H9 (cell line): ENCODE measurements around the gene TRIM52. TPM values are rescaled to one million over a fixed set of nuclear protein-coding genes. Genes with fewer than 3 reads are reported as not detected.

Experiments used
- DNase-seq: peaks from one replicate; pipeline ENCODE4 v3.0.0-alpha.2; 2017
- H2AFZ ChIP-seq: one replicate; pipeline ENCODE4 v1.6.1; 2013; ENCODE audit warnings: mild to moderate bottlenecking, low read length, control low read depth, moderate library complexity
- H2AK5ac ChIP-seq: 2 replicates; pipeline ENCODE4 v1.6.1; 2013; ENCODE audit warnings: low read length, control low read depth, mixed read lengths; ENCODE audit not compliant: insufficient read length
- H2BK120ac ChIP-seq: one replicate; pipeline ENCODE4 v1.6.1; 2013; ENCODE audit warnings: low read depth, mild to moderate bottlenecking, low read length, control low read depth, inconsistent platforms; ENCODE audit not compliant: poor library complexity, severe bottlenecking
- H2BK12ac ChIP-seq: 2 replicates; pipeline ENCODE4 v1.6.1; 2013; ENCODE audit warnings: low read length, control low read depth, mixed read lengths, low read depth; ENCODE audit not compliant: insufficient read length
- H2BK15ac ChIP-seq: 2 replicates; pipeline ENCODE4 v1.6.1; 2013; ENCODE audit warnings: low read depth, low read length, control low read depth
- H2BK20ac ChIP-seq: one replicate; pipeline ENCODE4 v1.6.1; 2013; ENCODE audit warnings: low read depth, mild to moderate bottlenecking, low read length, control low read depth, inconsistent platforms; ENCODE audit not compliant: poor library complexity, severe bottlenecking
- H2BK5ac ChIP-seq: 2 replicates; pipeline ENCODE4 v1.6.1; 2013; ENCODE audit warnings: low read length, control low read depth, mixed read lengths; ENCODE audit not compliant: insufficient read length
- H3K14ac ChIP-seq: 2 replicates; pipeline ENCODE4 v1.6.1; 2013; ENCODE audit warnings: low read length, control low read depth; ENCODE audit not compliant: insufficient read depth
- H3K18ac ChIP-seq: 2 replicates; pipeline ENCODE4 v1.6.1; 2013; ENCODE audit warnings: low read depth, mild to moderate bottlenecking, mixed read lengths, low read length, control low read depth; ENCODE audit not compliant: insufficient read length
- H3K23ac ChIP-seq: 2 replicates; pipeline ENCODE4 v1.6.1; 2013; ENCODE audit warnings: low read length, control low read depth, mixed read lengths, low read depth; ENCODE audit not compliant: insufficient read length
- H3K23me2 ChIP-seq: 2 replicates; pipeline ENCODE4 v1.6.1; 2013; ENCODE audit warnings: low read depth, mild to moderate bottlenecking, mixed read lengths, low read length, control low read depth; ENCODE audit not compliant: insufficient read length, poor library complexity, severe bottlenecking
- H3K27ac ChIP-seq: 2 replicates; pipeline ENCODE4 v1.5.1; 2013; ENCODE audit warnings: low read length, control low read depth, mixed read lengths, low read depth; ENCODE audit not compliant: insufficient read length
- H3K27me3 ChIP-seq: 2 replicates; pipeline ENCODE4 v1.6.1; 2013; ENCODE audit warnings: low read length, control low read depth, inconsistent platforms; ENCODE audit not compliant: insufficient read depth
- H3K4ac ChIP-seq: 2 replicates; pipeline ENCODE4 v1.6.1; 2013; ENCODE audit warnings: low read depth, mild to moderate bottlenecking, control low read depth, inconsistent platforms, low read length, moderate library complexity
- H3K4me1 ChIP-seq: 2 replicates; pipeline ENCODE4 v1.6.1; 2013; ENCODE audit warnings: low read length, control low read depth, inconsistent platforms; ENCODE audit not compliant: insufficient read depth
- H3K4me2 ChIP-seq: 2 replicates; pipeline ENCODE4 v1.6.1; 2013; ENCODE audit warnings: low read length, control low read depth, mixed read lengths; ENCODE audit not compliant: insufficient read length, insufficient read depth
- H3K56ac ChIP-seq: 2 replicates; pipeline ENCODE4 v1.6.1; 2013; ENCODE audit warnings: low read depth, mild to moderate bottlenecking, mixed read lengths, low read length, control low read depth; ENCODE audit not compliant: insufficient read length
- H3K79me1 ChIP-seq: 2 replicates; pipeline ENCODE4 v1.6.1; 2013; ENCODE audit warnings: low read depth, mild to moderate bottlenecking, moderate library complexity, low read length, control low read depth, inconsistent platforms; ENCODE audit not compliant: insufficient read depth, poor library complexity, severe bottlenecking
- H3K79me2 ChIP-seq: 2 replicates; pipeline ENCODE4 v1.6.1; 2013; ENCODE audit warnings: low read length, control low read depth, inconsistent platforms; ENCODE audit not compliant: insufficient read depth
- H3K9ac ChIP-seq: 2 replicates; pipeline ENCODE4 v1.6.1; 2013; ENCODE audit warnings: low read length, control low read depth, mixed read lengths; ENCODE audit not compliant: insufficient read length; ENCODE audit errors: extremely low read depth
- H3K9me3 ChIP-seq: one replicate; pipeline ENCODE4 v1.6.1; 2013; ENCODE audit warnings: low read depth, low read length, inconsistent platforms; ENCODE audit not compliant: control insufficient read depth
- H3T11ph ChIP-seq: one replicate; pipeline ENCODE4 v1.6.1; 2013; ENCODE audit warnings: mild to moderate bottlenecking, low read length, control low read depth, inconsistent platforms
- H4K20me1 ChIP-seq: one replicate; pipeline ENCODE4 v1.6.1; 2013; ENCODE audit not compliant: control insufficient read depth, insufficient read length, insufficient read depth
- H4K5ac ChIP-seq: 2 replicates; pipeline ENCODE4 v1.6.1; 2013; ENCODE audit warnings: low read depth, mild to moderate bottlenecking, mixed read lengths, low read length, control low read depth; ENCODE audit not compliant: insufficient read length
- H4K8ac ChIP-seq: replicated peaks from 2 replicates; pipeline ENCODE4 v1.6.1; 2013; ENCODE audit warnings: low read length, control low read depth, mixed read lengths, low read depth; ENCODE audit not compliant: insufficient read length
- H4K91ac ChIP-seq: 2 replicates; pipeline ENCODE4 v1.6.1; 2013; ENCODE audit warnings: low read depth, mild to moderate bottlenecking, moderate library complexity, mixed read lengths, low read length, control low read depth; ENCODE audit not compliant: insufficient read length
- H3K27ac Mint-ChIP-seq, 3 experiments: 2 replicates in 2 of 3; 3 replicates in 1 of 3; pipeline ENCODE4 v1.8.0; 2020 to 2021; ENCODE audit warnings: mixed read lengths in 3 of 3, mild to moderate bottlenecking in 1 of 3, moderate library complexity in 1 of 3
- H3K27me3 Mint-ChIP-seq: 2 replicates; pipeline ENCODE4 v1.8.0; 2021; ENCODE audit warnings: low read depth, mild to moderate bottlenecking, moderate library complexity, mixed read lengths
- H3K36me3 Mint-ChIP-seq, 3 experiments: 2 replicates in 2 of 3; 3 replicates in 1 of 3; pipeline ENCODE4 v1.8.0; 2020 to 2021; ENCODE audit warnings: low read depth in 3 of 3, mixed read lengths in 3 of 3; ENCODE audit not compliant: insufficient read depth in 1 of 3
- H3K4me1 Mint-ChIP-seq, 2 experiments: 2 replicates each; pipeline ENCODE4 v1.8.0; 2020; ENCODE audit warnings: mixed read lengths in 2 of 2
- H3K4me3 Mint-ChIP-seq, 2 experiments: 2 replicates in 1 of 2; 3 replicates in 1 of 2; pipeline ENCODE4 v1.8.0; 2020 to 2021; ENCODE audit warnings: mild to moderate bottlenecking in 2 of 2, mixed read lengths in 2 of 2, moderate library complexity in 1 of 2
- H3K9me3 Mint-ChIP-seq, 2 experiments: 2 replicates in 1 of 2; 3 replicates in 1 of 2; pipeline ENCODE4 v1.8.0; 2020; ENCODE audit warnings: mild to moderate bottlenecking in 2 of 2, mixed read lengths in 2 of 2, moderate library complexity in 1 of 2
- whole genome bisulfite sequencing: extraction: QIAGEN DNeasy Blood & Tissue Kit; methylation state at CpG from one replicate; pipeline ENCODE4 v1.1.7; 2013; ENCODE audit warnings: missing lambda C conversion rate, low lambda C conversion rate, mixed read lengths; ENCODE audit not compliant: insufficient read length; ENCODE audit errors: extremely low coverage; 5-methylcytosine and 5-hydroxymethylcytosine counted together
- total RNA-seq: library from RNA; stranded (reverse); gene quantifications from 2 replicates; pipeline ENCODE4 v1.2.1, GENCODE V29; 2021
- TF ChIP-seq, protein P1 (sequence below): fragments of 200-600 bp; sonication (generic); conservative IDR thresholded peaks from 3 replicates; pipeline ENCODE4 v1.8.0; 2021; ENCODE audit warnings: antibody characterized with exemption, mild to moderate bottlenecking

TRIM52 gene
- total RNA-seq, 1 experiment from 2014 or later: 5.1 TPM

DNA sequence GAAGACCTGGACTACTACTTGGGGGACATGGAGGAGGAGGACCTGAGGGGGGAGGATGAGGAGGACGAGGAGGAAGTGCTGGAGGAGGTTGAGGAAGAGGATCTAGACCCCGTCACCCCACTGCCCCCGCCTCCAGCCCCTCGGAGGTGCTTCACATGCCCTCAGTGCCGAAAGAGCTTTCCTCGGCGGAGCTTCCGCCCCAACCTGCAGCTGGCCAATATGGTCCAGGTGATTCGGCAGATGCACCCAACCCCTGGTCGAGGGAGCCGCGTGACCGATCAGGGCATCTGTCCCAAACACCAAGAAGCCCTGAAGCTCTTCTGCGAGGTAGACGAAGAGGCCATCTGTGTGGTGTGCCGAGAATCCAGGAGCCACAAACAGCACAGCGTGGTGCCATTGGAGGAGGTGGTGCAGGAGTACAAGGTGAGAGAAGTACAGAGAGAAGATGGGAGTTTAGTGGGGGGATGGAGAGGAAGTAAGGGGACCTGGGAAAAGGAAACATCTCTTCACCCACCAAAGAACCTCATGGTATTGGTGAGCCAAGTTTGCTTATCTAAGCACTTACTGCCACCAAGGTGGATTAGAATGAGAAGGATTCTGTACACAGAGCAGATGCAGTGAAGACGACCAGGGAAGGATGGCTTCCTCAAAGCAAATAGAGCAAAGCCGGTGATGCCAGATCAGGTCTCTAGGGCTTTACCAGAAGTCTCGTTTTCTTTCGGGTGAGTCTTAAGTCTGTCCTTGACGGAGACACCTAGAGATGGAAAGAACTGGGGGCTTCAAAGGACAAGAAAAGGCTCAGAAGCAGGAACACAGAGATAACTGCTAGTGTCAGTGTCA is 36.3 kb downstream of the TRIM52 start:
- Mint-ChIP-seq H3K36me3 (peaks cover 3 to 22% (median 7%) of the 10 kb centered on the region in 3 experiments; a peak in 5 of 7 replicates), H3K27me3 (peaks cover 14% of the 10 kb centered on the region), H3K27ac (peak overlapping the region; percentile 92 to 99 (median 96); a peak in 3 of 7 replicates), H3K9me3 (peaks cover 0 to 5% of the 10 kb centered on the region in 2 experiments; a peak in 2 of 5 replicates), H3K4me3 (peak overlapping the region; percentile 98 to 99), H3K4me1 (peaks cover 15 to 21% of the 10 kb centered on the region in 2 experiments)
- Histone ChIP-seq H3K14ac (no peak overlapping the region), H2BK5ac (no peak overlapping the region), H4K20me1 (no peaks in the 10 kb centered on the region), H2BK12ac (no peak overlapping the region), H3K4me2 (peak overlapping the region; percentile 79), H2AFZ (no peak overlapping the region), H4K91ac (no peak overlapping the region), H3K23me2 (peaks cover 7% of the 10 kb centered on the region), H3K9ac (peak overlapping the region; percentile 31), H3K27ac (no peak overlapping the region), H2BK20ac (no peak overlapping the region), H3K79me2 (no peaks in the 10 kb centered on the region), H3K23ac (no peak overlapping the region), H3T11ph (no peak overlapping the region), H4K8ac (no peak overlapping the region), H2BK15ac (no peak overlapping the region), H2AK5ac (no peak overlapping the region), H3K18ac (no peak overlapping the region), H3K79me1 (peaks cover 3% of the 10 kb centered on the region), H3K27me3 (no peaks in the 10 kb centered on the region), H3K9me3 (no peaks in the 10 kb centered on the region), H2BK120ac (no peak overlapping the region), H3K4me1 (no peaks in the 10 kb centered on the region), H3K4ac (no peak overlapping the region), H4K5ac (no peak overlapping the region), H3K56ac (no peak overlapping the region)
- no CpG with 5 or more reads among the region's 22 CpGs for WGBS
- DNase-seq: no peak
- TF ChIP-seq, protein P1, sequence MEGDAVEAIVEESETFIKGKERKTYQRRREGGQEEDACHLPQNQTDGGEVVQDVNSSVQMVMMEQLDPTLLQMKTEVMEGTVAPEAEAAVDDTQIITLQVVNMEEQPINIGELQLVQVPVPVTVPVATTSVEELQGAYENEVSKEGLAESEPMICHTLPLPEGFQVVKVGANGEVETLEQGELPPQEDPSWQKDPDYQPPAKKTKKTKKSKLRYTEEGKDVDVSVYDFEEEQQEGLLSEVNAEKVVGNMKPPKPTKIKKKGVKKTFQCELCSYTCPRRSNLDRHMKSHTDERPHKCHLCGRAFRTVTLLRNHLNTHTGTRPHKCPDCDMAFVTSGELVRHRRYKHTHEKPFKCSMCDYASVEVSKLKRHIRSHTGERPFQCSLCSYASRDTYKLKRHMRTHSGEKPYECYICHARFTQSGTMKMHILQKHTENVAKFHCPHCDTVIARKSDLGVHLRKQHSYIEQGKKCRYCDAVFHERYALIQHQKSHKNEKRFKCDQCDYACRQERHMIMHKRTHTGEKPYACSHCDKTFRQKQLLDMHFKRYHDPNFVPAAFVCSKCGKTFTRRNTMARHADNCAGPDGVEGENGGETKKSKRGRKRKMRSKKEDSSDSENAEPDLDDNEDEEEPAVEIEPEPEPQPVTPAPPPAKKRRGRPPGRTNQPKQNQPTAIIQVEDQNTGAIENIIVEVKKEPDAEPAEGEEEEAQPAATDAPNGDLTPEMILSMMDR: no peak
